ENCODE measurements around the gene PTPRG.

The PTPRG gene

DNA sequence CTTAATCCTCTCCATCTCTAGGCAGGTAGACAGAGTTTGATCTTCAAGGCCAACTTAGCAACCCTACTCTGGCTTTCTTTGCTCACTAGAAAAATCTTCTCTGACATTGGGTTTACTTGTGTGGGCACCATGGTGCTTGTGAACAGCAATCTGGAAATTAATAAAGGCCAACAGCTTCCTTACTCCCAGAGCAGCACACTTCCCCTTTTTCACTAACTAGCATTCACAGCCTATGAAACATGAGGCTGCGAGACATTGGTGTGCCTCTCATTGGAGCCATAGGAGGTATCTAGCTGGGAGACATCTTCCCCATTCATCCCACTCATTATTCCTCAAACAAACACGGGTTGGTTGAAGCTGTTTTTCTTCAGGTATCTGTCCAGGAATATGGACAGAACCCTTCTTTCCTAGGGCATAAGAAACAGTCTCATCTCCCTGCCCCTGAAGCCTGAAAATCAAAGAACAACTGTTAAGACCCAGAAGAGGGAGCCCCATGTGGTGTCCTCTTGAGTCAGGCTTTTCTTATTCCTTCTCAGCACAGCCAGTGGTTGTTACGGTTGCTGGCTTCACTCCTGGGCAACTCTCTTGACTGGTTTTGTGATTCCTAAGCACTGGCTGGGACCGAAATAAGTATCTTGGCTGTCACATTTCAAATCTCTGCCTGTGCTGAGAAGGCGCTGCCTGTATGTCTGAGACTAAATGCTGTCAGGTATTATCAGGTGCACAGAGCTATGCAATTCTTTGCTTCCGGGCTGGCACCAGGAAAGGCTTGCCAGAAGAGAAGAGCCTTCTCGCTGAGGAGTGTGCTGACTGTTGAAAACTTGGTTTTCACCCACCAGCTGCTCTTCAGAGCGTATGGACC is 617.6 kb downstream of the PTPRG start:
- no peak for DNase-seq

DNA sequence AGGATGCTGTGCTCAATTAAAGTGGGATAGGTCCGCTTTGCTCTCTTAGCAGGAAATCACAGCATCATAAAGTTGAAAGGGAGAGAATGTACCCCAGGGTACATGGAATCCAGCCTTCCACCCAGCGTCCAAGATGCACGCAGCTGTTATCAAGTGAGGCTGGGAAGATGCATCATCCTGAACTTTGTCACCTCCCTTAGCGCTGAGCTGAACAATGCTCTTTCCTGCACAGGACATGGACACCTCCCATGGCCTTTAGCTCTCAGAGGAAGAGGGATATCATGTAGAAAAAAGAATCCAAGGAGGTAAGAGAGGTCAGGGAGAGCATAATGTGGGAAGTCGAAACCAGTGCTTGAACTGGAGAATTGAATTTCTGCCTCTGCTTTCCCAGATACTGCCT is 619.1 kb downstream of the PTPRG start:
- no peak for DNase-seq

DNA sequence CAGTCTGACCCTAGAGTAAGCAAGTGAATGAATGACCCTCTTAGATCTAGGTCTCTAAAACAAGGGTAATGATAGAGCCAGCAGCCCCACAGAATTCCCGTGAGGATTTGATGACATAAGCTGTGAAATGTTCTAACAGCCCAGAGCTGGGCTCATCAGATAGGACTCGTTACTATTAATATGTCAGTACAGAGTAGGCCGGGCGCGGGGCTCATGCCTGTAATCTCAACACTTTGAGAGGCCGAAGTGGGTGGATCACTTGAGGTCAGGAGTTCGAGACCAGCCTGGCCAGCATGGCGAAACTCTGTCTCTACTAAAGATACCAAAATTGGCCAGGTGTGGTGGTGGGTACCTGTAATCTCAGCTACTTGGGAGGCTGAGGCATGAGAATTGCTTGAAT is 621.7 kb downstream of the PTPRG start:
- DNase-seq, result no peak

DNA sequence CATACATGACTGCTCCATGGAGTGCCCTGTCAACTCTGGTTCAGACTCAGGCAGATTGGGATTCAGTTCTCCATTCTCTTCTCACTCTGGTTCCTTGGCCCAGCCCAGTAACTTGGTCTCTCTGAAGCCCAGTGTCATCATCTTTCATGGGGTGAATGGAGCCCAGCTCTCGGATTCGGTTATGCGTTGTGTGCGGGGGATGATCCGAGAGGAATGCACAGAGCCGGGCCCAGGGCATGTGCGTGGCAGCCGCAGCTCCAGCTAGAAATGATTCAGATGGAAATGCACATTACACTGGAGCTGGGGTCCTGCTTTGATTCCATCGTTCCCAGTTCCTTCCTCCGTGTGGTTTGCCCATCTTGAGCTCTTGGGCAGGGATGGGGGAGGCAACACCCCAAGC is 622.6 kb downstream of the PTPRG start:
- DNase-seq, result no peak

DNA sequence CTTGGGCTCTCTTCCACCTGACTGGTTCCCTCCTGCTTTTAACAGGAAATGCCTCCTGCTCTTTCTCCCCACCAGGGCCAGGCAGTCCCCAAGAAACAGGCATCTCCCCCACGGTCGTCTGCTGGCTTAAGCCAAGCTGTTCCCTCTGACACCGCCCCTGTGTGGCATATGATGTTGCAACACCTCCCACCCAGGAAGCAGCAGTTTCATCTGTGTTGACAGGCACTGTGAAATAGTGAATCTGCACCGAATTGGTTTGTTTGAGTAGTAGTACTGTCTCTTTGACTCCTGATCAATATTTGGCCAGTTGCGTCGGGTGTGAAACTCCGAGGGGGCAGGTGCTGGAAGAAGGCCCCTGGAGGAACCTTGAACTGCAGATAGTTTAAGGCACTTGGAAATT is 623.2 kb downstream of the PTPRG start:
- no peak for DNase-seq

DNA sequence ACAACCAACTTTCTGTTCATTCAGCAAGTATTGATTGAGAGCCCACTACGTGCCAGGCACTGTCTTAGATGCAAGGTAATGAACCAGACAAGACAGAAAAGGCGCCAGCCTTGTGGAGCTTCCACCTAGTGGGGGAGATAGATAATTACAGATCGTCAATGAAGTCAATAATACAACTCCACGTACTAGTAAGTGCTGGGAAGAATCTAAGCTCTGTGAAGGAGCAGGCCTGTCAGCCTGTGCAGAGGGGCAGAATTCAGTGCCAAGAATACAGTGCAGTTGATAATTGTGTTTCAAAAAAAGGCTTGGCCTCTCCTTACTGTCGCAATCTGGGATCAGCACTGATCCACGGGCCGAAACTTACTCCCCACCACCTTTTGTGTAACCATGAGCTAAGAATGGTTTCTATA is 625.7 kb downstream of the PTPRG start:
- DNase-seq, result no peak

DNA sequence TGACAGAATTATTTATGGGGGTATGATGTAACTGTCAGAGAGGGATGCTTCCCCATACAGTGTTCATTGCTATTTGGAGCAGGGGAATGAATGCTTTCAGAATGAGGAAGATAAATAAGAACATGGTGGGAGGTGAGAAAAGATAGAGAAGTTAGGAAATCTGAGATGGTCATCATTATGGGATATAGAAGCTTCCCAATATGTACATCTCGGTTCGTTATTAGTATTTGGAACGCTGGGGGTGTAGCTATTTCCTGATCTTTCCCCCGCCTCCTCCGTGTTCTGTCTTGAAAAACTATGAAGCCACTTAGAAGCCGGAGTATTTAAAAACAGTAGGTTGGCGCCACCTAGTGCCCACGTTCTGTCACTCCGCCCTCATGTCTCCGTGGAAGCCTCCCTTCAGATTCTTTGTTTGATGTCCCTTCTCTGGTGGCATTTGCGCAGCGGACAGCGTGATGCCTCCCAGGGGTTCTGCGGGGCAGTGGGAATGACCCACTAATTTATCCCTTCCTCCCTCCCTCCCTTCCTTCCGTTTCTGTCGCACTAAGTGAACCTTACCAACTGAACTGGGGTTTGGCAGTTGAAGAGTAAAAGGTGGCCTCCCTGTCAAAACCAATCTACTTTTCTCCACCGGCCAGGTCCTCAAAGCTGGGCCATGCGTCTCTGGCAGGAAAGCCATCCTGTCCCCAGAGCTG is 627.5 kb downstream of the PTPRG start:
- DNase-seq, result peak; percentile 43

DNA sequence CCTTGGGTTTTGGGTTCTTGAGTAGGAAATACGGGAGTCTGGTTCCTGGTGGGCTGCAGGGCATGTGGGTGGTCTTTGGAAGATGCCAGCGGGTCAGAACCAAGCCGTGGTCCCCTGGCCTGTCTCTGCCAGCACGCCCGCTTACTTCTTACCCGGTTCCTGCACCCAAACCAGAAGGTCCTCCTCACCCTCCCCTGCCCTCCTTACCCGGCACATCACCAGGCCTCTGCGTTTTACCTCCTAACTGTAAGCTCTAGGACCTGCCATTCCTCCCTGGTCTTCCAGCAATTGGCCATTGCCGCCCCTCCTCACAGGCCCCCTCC is 628.0 kb downstream of the PTPRG start:
- DNase-seq, result no peak

DNA sequence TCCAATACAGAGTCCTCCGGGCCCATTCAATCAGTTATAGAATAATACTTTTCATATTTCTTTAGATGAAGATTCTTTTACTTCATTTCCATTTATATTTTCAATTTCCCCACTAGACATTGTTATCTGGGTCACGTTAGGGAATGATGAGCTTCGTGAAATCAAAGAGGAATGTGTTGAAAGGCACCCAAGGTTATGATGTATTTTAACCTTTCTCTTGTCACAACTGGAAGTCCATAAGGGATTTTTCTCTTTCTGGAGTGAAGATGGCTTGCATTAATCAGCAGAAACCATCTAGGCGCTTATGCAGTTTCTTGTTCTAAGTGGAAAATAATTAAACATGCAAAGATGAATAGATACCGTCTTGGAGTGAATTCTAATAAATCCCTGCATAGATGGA is 631.5 kb downstream of the PTPRG start:
- no peak for DNase-seq

DNA sequence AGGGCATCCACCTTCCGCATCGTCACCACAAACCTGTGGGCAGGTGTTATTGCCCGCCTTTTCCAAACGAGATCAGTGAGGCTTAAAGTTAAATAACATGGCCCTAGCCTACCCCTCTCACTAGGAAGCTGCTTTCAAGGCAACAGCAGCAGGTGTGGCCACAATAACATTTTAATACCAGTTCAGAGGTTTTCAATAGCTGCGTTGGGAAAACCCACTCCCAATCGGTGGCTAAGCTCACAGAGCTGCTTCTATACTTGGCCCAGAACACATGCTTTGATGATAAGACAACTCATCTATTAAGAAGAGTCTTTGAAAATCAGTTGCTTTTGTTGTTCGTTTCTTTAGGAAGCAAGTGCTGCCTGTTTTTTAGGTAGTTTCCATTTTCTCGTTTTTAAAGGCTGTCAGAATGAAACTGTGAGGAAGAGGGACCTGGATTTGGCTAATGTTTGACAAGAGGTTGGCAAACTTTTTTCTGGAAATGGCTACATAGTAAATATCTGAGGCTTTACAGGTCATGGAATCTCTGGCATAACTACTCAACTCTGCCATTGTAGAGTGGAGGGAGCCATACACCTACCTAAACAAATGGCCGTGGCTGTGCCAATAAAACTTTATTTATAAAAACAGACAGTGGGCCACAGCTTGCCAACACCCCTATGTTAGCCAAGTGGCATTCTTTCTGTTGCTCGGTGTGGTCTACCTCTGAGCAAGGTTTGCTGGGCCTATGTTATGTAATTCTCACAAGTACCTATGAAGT is 632.4 kb downstream of the PTPRG start:
- no peak for DNase-seq

DNA sequence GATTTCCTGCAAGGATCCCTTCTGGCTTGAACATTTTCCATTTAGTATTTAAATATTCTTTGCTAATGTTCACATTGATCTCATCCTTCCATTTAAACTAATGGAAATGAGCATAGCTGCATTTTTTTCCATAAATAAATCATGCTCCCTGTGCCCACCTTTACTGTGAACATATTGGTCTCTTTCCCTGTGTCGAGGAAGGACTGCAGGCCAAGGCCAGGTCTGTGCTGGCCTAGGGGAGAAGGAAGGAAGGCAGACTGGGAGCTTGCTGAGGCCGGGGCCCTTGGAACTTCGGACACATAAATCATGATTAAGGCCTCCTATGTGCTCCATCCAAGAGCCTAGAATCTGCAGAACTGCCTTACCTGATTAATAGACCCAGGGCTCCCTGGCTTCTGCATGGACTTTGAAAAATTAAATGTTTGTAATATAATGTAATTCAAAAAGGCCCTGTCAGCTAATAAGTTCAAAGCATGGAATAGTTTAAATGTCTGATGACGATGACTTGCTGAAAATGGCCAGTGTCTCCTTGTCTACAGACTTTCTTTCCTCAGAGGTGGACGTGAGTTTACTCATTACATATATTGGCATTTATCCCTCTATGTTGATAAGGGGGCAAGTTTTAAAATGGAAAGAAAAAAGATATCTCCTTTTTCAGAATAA is 636.1 kb downstream of the PTPRG start:
- no peak for DNase-seq

DNA sequence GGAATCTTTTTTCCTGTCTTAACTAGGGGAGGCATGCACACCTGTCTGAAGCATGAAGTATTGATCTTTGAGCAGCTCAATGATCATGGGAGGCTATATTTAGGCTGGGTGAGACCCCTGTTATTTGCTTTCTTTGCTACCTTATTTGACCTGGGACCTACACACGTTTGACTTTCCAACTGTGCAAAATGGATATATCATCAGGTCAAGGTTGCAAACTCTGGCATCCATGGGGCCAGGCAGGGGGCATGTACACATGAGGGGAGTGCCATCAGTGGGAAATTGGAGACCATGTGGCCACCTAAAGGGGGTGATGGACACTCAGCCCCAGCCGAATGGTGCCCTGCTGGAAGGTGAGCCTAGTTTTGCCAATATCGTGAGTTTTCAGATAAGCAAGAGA is 637.8 kb downstream of the PTPRG start:
- DNase-seq, result no peak

DNA sequence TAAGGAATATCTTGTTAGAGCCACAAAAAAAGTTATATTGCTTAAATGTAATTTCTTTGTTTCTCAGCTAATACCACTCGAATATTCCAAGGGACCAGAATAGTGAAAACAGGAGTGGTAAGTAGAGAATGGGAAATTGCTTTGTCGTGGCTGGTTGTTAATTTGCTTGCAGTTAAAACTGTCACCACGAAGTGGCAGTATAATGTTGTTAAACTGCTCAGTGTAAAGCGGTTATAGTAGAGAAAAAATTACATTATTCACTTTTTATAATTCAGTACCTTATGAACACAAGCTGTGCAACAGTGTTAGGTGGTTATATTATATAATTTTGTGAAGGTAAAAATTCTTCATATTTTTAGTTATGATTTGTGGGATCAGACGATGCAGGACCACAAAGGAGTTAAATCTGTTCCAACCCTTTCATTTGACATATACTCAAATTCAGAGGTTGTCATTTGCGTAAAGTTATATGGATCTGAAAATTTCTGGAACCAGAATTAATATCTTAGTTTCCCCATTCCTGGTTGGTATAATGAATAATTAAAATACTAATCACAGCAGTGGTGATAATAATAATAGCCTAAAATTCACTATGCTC is 640.2 kb downstream of the PTPRG start:
- no peak for DNase-seq

DNA sequence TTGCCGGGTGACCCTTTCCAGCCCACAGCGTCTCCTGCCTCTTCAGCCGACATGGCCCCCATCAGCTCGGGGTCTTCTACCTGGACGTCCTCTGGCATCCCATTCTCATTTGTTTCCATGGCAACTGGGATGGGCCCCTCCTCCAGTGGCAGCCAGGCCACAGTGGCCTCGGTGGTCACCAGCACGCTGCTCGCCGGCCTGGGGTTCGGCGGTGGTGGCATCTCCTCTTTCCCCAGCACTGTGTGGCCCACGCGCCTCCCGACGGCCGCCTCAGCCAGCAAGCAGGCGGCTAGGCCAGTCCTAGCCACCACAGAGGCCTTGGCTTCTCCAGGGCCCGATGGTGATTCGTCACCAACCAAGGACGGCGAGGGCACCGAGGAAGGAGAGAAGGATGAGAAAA is 641.8 kb downstream of the PTPRG start:
- no peak for DNase-seq

DNA sequence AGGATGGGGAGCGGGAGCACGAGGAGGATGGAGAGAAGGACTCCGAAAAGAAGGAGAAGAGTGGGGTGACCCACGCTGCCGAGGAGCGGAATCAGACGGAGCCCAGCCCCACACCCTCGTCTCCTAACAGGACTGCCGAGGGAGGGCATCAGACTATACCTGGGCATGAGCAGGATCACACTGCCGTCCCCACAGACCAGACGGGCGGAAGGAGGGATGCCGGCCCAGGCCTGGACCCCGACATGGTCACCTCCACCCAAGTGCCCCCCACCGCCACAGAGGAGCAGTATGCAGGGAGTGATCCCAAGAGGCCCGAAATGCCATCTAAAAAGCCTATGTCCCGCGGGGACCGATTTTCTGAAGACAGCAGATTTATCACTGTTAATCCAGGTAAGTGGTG is 642.2 kb downstream of the PTPRG start:
- no peak for DNase-seq

DNA sequence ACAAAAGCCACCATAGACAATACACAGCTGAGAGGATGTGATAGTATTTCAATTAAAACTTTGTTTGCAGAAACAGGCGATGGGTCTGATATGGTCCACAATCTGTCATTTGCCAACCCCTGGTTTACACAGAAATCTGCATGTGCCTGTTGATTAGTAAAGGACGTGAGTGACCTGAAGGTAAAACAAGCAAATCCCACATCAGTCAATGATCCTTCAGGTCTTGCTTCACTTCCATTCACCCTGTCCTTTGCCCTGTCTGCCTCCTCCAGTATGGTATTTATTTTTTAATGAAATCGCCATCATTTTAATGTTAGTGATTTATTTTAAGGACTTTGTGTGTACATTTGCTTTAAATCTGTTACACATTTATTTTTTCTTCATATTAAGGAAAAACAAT is 645.8 kb downstream of the PTPRG start:
- no peak for DNase-seq

DNA sequence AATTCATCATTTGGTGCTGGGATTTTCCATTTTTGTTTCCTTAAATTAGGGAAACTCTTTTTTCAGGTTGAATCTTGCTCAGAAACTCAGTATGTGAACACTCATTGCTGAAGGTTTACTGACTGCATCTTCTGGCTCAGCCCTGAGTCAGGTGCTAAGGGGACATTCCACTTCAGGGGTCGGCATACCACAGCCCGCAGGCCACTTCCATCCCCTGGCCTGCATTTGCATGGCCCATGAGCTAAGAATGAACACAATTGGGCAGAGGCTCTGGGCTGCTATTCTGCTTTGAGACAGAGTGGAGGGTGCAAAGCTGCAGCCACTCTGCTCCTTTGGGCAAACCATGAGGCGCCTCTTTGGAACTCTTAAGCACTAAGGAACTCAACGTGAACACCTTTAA is 647.0 kb downstream of the PTPRG start:
- no peak for DNase-seq

DNA sequence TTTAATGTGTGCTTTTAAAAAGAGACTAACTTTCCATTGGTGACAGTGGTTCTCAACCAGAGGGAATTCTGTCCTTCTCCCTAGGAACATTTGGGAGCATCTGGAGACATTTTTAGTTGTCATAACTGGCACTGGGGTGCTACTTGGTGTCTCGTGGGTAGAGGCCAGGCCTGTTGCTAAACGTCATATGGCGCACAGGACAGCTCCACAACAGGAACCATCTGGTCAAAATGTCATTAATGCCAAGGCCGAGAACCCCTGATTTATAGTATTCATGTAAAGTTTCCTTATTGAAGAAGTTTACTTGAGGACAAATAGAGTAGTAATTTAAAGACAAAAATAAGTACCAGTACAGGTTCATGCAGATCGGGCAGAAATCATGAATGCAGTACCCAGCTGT is 647.7 kb downstream of the PTPRG start:
- no peak for DNase-seq

DNA sequence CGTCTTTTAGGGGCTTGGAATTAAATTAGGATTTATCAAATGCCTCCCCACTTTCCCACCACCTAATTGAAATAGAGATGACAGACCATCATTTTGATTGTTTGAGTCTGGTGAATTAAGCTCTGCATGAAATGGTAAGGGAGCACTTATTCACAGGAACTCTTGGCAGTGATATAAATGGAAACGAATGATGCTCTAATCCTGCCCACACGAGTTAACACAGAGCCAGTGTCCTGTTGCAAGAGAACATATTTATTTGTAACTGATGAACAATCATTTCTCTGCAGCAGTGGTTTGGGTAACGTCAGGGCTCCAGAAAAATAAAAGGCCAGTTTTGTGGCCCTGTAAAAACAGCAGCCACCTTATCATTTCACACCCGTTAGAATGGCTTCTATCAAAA is 648.6 kb downstream of the PTPRG start:
- no peak for DNase-seq

DNA sequence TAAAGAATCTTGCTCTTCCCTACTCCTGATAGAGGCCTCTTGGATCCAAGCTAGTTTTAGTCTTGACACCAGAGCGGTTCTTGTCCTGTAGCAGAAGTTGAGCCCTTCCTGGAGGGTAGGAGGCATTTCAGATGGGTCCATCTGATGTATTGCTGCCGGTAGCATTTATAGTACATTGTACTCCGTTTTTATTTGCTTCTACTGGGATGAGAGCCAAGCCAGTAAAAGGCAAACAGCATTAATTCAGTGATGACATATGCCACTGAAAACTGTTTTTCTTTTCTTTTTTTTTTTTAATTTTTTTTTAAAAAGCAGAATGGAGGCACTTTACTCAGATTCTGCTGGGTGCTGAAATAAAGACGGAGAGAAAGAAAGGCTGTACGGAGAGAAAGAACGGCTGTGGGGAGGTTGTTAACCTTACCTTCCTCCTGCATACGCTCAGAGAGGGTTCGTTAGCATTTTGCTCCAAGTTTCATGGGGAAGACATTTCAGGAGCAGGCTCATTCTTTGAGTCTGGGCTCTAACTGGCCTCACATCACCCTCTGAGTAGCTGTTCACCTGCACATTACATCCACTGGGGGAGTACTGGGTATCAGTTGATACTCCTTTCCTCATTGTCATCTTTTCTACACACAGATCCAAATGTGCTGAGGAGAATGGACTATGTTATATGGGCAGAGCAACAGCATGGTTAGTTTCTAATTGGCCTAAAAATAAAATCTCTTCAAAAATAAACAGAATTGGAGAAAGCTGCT is 650.5 kb downstream of the PTPRG start:
- no peak for DNase-seq

DNA sequence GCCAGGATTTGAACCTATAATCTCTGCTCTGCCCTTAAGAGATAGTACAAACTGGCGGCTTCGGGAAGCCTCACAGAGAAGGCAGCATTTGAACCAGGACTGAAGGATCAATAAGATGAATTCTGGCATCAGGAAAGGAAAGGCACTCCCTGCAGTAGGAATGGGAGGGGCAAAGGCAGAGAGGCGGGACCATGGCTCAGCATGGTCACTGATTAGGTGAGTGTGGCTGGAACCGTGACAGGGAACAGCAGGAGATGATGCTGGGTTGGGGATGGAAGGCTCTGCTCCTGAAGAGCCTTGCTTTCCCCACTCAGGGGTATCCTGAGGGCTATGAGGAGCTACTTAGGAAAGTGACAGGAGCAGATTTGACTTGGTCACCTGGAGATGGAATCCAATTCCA is 653.5 kb downstream of the PTPRG start:
- DNase-seq, result no peak

DNA sequence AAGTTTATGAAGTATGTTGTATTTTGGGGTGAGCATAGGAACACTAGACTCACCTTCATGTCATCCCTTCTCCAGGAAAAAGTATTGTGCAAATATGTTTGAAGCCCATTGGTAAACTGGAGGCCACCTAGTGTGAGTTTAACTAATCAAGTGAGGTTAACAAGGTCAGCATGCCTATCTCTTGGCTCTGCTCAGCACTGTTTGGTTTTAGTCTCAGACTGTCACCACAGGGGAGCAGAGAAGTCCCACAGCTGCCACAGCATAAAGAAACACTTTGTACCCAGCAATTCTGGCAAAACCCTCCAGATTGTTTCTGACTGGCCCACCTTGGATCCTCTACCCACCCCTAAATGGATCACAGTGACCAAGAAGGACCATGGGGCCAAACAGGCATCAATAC is 659.2 kb downstream of the PTPRG start:
- DNase-seq, result no peak
